DND-41 (cell line): ENCODE data around the gene AP1M1.

Source experiments
- ATAC-seq: fragments of 200-7000 bp; cut with Tn5 transposase; 3 replicates; pipeline ENCODE4 v1.9.1; 2021; ENCODE audit warnings: low read depth; ENCODE audit not compliant: insufficient read depth
- DNase-seq: peaks from one replicate; pipeline ENCODE4 v3.0.0-alpha.2; 2020
- H2AFZ ChIP-seq: 2 replicates; pipeline ENCODE4 v1.6.0; 2012; ENCODE audit warnings: low read depth, low read length
- H3K27ac ChIP-seq: 2 replicates; pipeline ENCODE4 v1.5.1; 2012; ENCODE audit warnings: low read length, inconsistent platforms
- H3K27me3 ChIP-seq: fragments of 200-600 bp; sonication (generic); 2 replicates; pipeline ENCODE4 v1.6.0; 2012; ENCODE audit warnings: low read length, mild to moderate bottlenecking, inconsistent platforms; ENCODE audit not compliant: insufficient read depth, poor library complexity
- H3K36me3 ChIP-seq: 2 replicates; pipeline ENCODE4 v1.5.1; 2012; ENCODE audit warnings: low read length, inconsistent platforms; ENCODE audit not compliant: insufficient read depth
- H3K4me1 ChIP-seq: 2 replicates; pipeline ENCODE4 v1.5.1; 2012; ENCODE audit warnings: mild to moderate bottlenecking, low read length; ENCODE audit not compliant: insufficient read depth
- H3K4me2 ChIP-seq: 2 replicates; pipeline ENCODE4 v1.6.0; 2012; ENCODE audit warnings: mild to moderate bottlenecking, moderate library complexity, low read length, inconsistent platforms; ENCODE audit not compliant: insufficient read depth
- H3K4me3 ChIP-seq, 2 experiments: fragments of 200-600 bp in 1 of 2; shearing (Covaris generic) in 1 of 2; 2 replicates each; pipeline ENCODE4 v1.5.1; 2012 to 2016; ENCODE audit warnings: inconsistent platforms in 2 of 2, low read length in 2 of 2, mild to moderate bottlenecking in 2 of 2, low read depth in 1 of 2, moderate library complexity in 1 of 2
- H3K79me2 ChIP-seq: 2 replicates; pipeline ENCODE4 v1.6.0; 2012; ENCODE audit warnings: low read length, inconsistent platforms; ENCODE audit not compliant: insufficient read depth
- H3K9ac ChIP-seq: 2 replicates; pipeline ENCODE4 v1.6.0; 2012; ENCODE audit warnings: low read depth, mild to moderate bottlenecking, inconsistent platforms, low read length, moderate library complexity
- H3K9me3 ChIP-seq: 2 replicates; pipeline ENCODE4 v1.5.1; 2012; ENCODE audit warnings: low read length, moderate library complexity, mild to moderate bottlenecking, inconsistent platforms; ENCODE audit not compliant: insufficient read depth, severe bottlenecking
- H4K20me1 ChIP-seq: 2 replicates; pipeline ENCODE4 v1.6.0; 2012; ENCODE audit warnings: low read length; ENCODE audit not compliant: insufficient read depth
- EZH2 ChIP-seq: IDR thresholded peaks from 3 replicates; pipeline ENCODE4 v1.6.1; 2012; ENCODE audit warnings: borderline replicate concordance, low read depth, mild to moderate bottlenecking, moderate library complexity, low read length, inconsistent platforms; ENCODE audit not compliant: severe bottlenecking
- TF ChIP-seq, protein P1 (sequence below): IDR thresholded peaks from 2 replicates; pipeline ENCODE4 v1.5.1; 2012; ENCODE audit warnings: borderline replicate concordance, low read length, moderate library complexity, mild to moderate bottlenecking; ENCODE audit not compliant: poor library complexity, severe bottlenecking; ENCODE audit errors: extremely low read depth

Gene AP1M1

DNA sequence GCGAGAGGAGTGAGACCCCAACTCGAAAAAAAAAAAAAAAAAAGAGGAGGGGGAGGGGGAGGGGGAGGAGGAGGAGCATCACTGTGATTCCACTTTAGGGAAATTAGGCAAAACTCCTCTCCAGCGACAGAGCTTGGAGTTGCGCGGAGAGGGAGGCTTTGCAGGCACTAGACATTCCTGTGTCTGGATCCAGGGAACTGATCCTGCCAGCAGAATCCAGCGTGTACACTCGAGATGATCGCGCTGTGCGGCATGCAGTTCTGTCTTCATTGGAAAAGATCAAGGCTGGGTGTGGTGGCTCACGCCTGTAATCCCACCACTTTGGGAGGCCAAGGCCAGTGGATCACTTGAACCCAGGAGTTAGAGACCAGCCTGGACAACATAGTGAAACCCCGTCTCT is 97.3 kb downstream of the AP1M1 start:
- no peaks in the 10 kb centered on the region for H3K4me1 ChIP-seq
- no peaks in the 10 kb centered on the region for H3K79me2 ChIP-seq
- no peak for DNase-seq
- H3K9me3 ChIP-seq, result no peaks in the 10 kb centered on the region
- H3K27me3 ChIP-seq, result no peaks in the 10 kb centered on the region
- no peaks in the 10 kb centered on the region for H4K20me1 ChIP-seq
- no peak overlapping the region for H3K27ac ChIP-seq
- no peak overlapping the region for H3K4me2 ChIP-seq
- TF ChIP-seq EZH2, result no peak
- TF ChIP-seq, protein P1, sequence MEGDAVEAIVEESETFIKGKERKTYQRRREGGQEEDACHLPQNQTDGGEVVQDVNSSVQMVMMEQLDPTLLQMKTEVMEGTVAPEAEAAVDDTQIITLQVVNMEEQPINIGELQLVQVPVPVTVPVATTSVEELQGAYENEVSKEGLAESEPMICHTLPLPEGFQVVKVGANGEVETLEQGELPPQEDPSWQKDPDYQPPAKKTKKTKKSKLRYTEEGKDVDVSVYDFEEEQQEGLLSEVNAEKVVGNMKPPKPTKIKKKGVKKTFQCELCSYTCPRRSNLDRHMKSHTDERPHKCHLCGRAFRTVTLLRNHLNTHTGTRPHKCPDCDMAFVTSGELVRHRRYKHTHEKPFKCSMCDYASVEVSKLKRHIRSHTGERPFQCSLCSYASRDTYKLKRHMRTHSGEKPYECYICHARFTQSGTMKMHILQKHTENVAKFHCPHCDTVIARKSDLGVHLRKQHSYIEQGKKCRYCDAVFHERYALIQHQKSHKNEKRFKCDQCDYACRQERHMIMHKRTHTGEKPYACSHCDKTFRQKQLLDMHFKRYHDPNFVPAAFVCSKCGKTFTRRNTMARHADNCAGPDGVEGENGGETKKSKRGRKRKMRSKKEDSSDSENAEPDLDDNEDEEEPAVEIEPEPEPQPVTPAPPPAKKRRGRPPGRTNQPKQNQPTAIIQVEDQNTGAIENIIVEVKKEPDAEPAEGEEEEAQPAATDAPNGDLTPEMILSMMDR, result no peak
- no peak overlapping the region for H2AFZ ChIP-seq
- H3K9ac ChIP-seq, result no peak overlapping the region
- H3K36me3 ChIP-seq, result no peaks in the 10 kb centered on the region
- no peak overlapping the region for H3K4me3 ChIP-seq
- ATAC-seq, result no peak
